Dendritic cell treated with granulocyte-macrophage colony-stimulating factor and Interleukin-4, amounts not matched to agents 40 ng/mL and 50 ng/mL, for 4 days (primary cell): Measurements from ENCODE around the gene GGT6.
A peak's percentile ranks its signal among the peaks of the same experiment; 100 is the strongest.
"Not testable (repeated sequence)": the region's sequence is repeated elsewhere in the genome, so short reads cannot be mapped to it uniquely, and the experiment has no call there.

ENCODE experiments used
- H3K27ac Mint-ChIP-seq: one replicate; pipeline ENCODE4 v1.8.0; 2022; ENCODE audit warnings: mild to moderate bottlenecking, mixed read lengths
- H3K27me3 Mint-ChIP-seq: one replicate; pipeline ENCODE4 v1.8.0; 2022; ENCODE audit warnings: mild to moderate bottlenecking, mixed read lengths
- H3K36me3 Mint-ChIP-seq: one replicate; pipeline ENCODE4 v1.8.0; 2022; ENCODE audit warnings: low read depth, mixed read lengths
- H3K4me1 Mint-ChIP-seq: one replicate; pipeline ENCODE4 v1.8.0; 2022; ENCODE audit warnings: low read depth, mixed read lengths
- H3K4me3 Mint-ChIP-seq: one replicate; pipeline ENCODE4 v1.8.0; 2022; ENCODE audit warnings: mild to moderate bottlenecking, moderate library complexity, mixed read lengths
- H3K9me3 Mint-ChIP-seq: one replicate; pipeline ENCODE4 v1.8.0; 2022; ENCODE audit warnings: mixed read lengths
- intact Hi-C: fragments of 100-400 bp; cut with micrococcal nuclease; formaldehyde crosslinking; loops from one replicate; pipeline ENCODE4 v1.15.0; 2022

GGT6 gene

DNA sequence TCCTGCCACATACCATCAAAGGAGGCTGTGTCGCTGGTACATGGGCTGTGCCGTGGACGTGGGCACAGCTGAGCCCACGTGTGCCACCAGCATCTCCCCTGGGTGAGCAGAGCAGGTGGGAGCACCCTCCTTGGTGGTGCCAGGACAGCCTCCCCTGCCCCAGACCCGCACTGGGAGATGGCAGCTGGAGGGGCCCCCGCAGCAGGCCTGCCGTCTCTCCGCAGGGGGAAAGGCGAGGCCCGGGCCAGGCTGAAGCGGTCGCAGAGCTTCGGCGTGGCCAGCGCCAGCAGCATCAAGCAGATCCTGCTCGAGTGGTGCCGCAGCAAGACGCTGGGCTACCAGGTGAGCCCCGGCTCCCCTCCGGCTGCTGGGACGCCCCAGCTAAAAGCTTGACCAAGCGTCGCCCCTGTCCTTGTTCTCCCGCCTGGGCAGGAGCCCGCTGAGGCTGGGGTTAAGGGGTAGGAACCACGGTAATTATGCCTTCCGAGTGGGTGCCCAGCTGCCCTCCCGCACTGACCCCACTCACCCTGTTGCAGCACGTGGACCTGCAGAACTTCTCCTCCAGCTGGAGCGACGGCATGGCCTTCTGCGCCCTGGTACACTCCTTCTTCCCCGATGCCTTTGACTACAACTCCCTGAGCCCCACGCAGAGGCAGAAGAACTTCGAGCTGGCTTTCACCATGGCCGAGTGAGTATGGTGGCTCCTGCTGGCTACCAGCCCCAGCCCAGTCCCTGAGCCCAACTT lies 36.4 kb upstream of the GGT6 start:
- no peak overlapping the region for H3K4me3 Mint-ChIP-seq

DNA sequence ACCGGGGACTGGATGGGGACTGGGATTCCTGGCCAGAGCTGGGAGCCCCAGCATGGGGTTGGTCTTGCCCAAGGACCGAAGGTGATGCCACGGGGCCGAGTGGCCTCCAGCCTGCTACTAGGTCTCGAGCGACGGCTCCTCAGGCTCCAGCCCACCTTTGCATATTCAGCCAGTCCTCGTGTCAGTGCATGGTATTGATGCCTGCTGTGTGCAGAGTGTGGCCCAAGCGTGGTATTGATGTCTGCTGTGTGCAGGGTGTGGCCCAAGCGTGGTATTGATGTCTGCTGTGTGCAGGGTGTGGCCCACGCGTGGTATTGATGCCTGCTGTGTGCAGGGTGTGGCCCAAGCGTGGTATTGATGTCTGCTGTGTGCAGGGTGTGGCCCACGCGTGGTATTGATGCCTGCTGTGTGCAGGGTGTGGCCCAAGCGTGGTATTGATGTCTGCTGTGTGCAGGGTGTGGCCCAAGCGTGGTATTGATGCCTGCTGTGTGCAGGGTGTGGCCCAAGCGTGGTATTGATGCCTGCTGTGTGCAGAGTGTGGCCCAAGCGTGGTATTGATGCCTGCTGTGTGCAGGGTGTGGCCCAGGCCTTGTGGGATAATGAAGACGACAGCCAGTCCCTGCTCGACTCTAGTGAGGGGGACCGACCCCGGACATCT lies 35.4 kb upstream of the GGT6 start:
- peaks cover 29% of the 10 kb centered on the region for H3K4me1 Mint-ChIP-seq

More for the DNA sequence above, 36.4 kb upstream of the GGT6 start:
- intact Hi-C loops, result no loop called here
- Mint-ChIP-seq H3K36me3 (no peaks in the 10 kb centered on the region), H3K27ac (no peak overlapping the region), H3K4me1 (peaks cover 20% of the 10 kb centered on the region), H3K9me3 (no peaks in the 10 kb centered on the region), H3K27me3 (peaks cover 60% of the 10 kb centered on the region)

DNA sequence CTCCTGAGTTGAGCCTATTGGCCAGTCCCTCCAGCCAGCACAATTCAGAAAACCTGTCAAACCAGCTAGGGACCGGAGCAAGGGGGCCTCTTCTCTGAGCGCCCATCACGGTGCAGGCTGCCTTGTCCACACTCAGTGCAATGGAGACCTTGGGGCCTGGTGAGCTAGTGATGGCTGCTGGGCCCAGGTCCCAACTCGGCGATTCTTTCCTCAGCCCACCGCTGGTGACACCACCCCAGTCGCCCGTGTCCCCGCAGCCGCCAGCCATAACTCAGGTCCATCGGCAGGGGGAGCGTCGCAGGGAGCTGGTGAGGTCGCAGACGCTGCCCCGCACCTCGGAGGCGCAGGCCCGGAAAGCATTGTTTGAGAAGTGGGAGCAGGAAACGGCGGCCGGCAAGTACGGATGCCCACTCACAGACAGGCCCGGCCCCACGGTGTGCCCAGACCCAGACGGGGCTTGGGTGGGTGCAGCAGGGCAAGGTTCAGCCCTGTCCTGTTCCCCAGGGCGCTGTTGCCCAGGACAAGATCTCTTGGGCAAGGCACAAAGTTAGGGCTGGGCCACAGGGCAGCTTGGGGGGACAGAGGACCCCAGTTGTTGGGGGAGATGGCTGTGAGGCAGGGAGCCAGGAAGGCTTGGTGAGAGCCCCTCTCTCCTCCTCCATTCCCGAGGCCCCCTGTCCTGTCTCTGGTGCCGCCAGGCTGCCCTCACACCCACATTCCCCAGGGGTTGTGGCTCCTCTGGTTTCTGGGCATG lies 34.7 kb upstream of the GGT6 start:
- peaks cover 71% of the 10 kb centered on the region for H3K27me3 Mint-ChIP-seq
- peaks cover 35% of the 10 kb centered on the region for H3K4me1 Mint-ChIP-seq
- no peak overlapping the region for H3K4me3 Mint-ChIP-seq
- intact Hi-C loops, result no loop called here
- H3K36me3 Mint-ChIP-seq, result no peaks in the 10 kb centered on the region
- no peaks in the 10 kb centered on the region for H3K9me3 Mint-ChIP-seq
- peak overlapping the region; percentile 3 for H3K27ac Mint-ChIP-seq

More for the DNA sequence above, 35.4 kb upstream of the GGT6 start:
- peaks cover 69% of the 10 kb centered on the region for H3K27me3 Mint-ChIP-seq
- H3K4me3 Mint-ChIP-seq, H3K9me3 Mint-ChIP-seq, H3K36me3 Mint-ChIP-seq, H3K27ac Mint-ChIP-seq, intact Hi-C loops: not testable (repeated sequence)

DNA sequence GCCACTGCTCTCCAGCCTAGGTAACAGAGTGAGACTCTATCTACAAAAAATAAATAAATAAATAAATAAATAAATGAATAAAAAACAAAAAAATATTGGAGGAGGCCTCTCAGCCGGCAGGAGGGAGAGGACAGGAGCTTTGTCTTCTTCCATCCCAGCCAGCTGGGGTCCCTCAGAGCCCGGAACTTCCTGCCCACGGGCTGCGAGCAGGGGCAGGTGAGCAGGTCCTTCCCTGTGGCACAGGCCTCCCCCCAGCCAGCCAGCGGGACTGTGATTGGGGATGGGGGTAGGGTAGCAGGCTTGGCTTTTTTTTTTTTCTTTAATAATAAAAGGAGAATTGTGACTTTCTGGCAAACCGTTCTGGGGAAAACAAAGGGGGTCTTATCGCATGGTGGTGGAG lies 34.0 kb upstream of the GGT6 start:
- Mint-ChIP-seq H3K36me3 (no peaks in the 10 kb centered on the region), H3K27ac (no peak overlapping the region), H3K27me3 (peaks cover 67% of the 10 kb centered on the region), H3K4me3 (no peak overlapping the region), H3K4me1 (peaks cover 35% of the 10 kb centered on the region), H3K9me3 (no peaks in the 10 kb centered on the region)
- intact Hi-C loops, result no loop called here

DNA sequence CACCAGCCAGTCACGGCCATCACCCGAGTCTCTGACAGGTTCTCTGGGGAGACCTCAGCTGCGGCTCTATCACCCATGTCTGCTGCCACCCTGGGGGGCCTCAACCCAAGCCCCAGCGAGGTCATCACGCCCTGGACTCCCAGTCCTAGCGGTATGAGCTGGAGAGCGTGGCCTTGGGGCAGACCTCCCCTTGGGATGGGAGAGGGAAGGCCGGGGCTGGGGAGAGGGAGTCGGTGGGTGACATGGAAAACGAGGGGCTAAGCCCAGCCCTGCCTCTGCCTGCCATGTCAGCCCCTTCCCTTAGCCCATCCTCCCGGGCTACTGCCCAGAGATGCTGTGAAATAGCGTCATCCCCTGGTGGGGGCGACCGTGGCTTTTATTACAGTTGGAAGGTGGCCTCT lies 32.6 kb upstream of the GGT6 start:
- no peak overlapping the region for H3K4me3 Mint-ChIP-seq
- H3K27me3 Mint-ChIP-seq, result peaks cover 73% of the 10 kb centered on the region
- H3K4me1 Mint-ChIP-seq, result peaks cover 35% of the 10 kb centered on the region
- no peak overlapping the region for H3K27ac Mint-ChIP-seq
- H3K9me3 Mint-ChIP-seq, result no peaks in the 10 kb centered on the region
- intact Hi-C loops, result no loop called here
- H3K36me3 Mint-ChIP-seq, result no peaks in the 10 kb centered on the region

DNA sequence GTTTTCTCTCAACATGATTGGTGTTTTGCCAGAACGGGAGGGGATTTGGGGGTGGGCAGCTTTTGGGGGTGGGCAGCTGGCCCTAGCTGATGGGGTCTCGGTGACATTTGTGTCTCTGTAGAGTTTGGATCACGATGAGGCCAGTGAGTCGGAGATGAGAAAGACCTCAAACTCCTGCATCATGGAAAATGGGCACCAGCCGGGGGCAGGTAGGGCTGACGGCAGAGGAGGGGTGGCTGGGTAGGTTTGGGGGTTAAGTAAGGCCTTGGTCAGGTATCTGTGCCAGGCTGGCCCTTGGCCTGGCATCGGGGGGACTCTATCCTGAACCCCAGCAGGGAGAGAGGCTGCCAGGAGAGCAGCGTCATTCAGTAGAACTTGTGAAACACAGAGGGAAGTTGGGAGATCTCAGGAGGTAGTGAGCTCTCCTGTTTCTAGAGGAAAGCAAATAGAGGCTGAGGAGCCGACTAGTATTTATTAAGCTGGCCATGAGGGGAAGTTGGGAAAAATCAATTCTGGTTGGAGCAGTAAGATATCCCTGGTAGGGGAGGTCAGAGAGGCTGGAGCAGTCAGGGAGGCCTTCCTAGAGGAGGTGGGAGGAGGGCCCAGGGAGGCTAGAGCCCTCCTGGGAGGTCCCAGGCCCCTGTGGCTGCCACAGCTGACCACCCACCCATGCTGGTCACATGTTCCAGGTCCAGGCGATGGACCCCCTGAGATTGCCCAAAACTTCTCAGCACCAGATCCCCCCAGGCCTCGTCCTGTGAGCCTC lies 32.0 kb upstream of the GGT6 start:
- Mint-ChIP-seq H3K27ac (no peak overlapping the region), H3K4me1 (peaks cover 35% of the 10 kb centered on the region), H3K4me3 (no peak overlapping the region), H3K9me3 (no peaks in the 10 kb centered on the region), H3K36me3 (no peaks in the 10 kb centered on the region), H3K27me3 (peaks cover 73% of the 10 kb centered on the region)
- intact Hi-C loops, result no loop called here

DNA sequence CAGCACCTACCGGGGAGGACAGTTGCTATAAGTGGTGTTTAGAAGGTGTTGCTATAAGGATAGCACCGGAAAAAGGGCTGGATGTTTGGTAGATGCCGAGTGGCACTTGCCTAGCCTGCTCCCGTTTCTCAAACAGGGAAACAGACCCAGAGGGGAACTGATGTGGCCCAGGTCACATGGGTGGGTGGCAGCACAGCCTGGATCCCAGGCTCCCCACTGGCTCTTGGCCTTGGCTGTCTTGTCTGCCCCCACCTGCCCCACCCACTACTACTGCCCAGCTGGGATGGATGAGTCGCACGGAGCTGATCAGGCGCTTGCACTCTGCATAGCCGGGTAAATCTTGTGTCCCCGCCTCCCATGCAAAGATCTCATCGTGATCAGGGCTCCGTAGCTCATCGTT lies 31.2 kb upstream of the GGT6 start:
- Mint-ChIP-seq H3K4me1 (peaks cover 35% of the 10 kb centered on the region), H3K36me3 (no peaks in the 10 kb centered on the region), H3K9me3 (no peaks in the 10 kb centered on the region), H3K27me3 (peaks cover 76% of the 10 kb centered on the region), H3K27ac (no peak overlapping the region), H3K4me3 (no peak overlapping the region)
- intact Hi-C loops, result no loop called here

DNA sequence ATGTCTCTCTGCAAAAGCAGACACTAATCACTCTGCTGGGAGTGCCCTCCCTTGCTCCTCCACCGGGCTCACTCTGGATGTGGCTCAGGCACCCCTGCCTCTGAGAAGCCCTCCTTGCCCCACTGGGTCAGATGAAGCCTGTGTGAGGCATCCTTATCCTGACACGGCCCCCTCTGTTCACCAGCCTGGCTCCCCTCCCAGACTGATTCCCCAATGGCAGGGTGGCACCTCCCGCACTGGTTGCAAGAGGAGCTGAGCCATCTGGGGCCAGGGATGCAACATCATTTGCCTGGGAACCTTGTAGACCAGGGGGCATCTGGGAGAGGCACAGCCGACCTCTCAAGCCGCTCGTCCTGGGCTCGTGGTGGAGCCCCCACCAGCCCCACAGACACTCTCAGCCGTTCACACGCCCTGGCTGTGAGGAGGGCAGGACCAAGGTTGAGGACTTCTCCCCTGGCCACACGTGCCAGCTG lies 30.6 kb upstream of the GGT6 start:
- peaks cover 78% of the 10 kb centered on the region for H3K27me3 Mint-ChIP-seq
- H3K4me3 Mint-ChIP-seq, result no peak overlapping the region
- H3K4me1 Mint-ChIP-seq, result peaks cover 35% of the 10 kb centered on the region
- H3K27ac Mint-ChIP-seq, result peak overlapping the region; percentile 15
- intact Hi-C loops, result no loop called here
- H3K9me3 Mint-ChIP-seq, result no peaks in the 10 kb centered on the region
- H3K36me3 Mint-ChIP-seq, result no peaks in the 10 kb centered on the region

DNA sequence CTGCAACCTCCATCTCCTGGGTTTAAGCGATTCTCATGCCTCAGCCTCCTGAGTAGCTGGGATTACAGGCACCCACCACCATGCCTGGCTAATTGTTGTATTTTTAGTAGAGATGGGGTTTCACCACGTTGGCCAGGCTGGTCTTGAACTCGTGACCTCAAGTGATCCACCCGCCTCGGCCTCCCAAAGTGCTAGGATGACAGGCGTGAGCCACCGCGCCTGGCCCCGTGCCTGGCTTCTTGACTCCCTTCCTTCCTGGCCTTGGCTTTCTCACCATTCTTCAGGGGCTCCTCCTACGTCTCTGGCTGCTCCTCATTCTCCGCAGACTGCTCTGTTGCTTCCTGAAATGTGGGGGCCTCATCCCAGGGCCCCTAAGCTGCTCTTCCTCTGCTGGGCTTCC lies 29.7 kb upstream of the GGT6 start:
- intact Hi-C loops, H3K9me3 Mint-ChIP-seq, H3K36me3 Mint-ChIP-seq, H3K4me3 Mint-ChIP-seq: not testable (repeated sequence)
- peaks cover 28% of the 10 kb centered on the region for H3K4me1 Mint-ChIP-seq
- H3K27me3 Mint-ChIP-seq, result peaks cover 82% of the 10 kb centered on the region
- H3K27ac Mint-ChIP-seq, result peak overlapping the region; percentile 15

DNA sequence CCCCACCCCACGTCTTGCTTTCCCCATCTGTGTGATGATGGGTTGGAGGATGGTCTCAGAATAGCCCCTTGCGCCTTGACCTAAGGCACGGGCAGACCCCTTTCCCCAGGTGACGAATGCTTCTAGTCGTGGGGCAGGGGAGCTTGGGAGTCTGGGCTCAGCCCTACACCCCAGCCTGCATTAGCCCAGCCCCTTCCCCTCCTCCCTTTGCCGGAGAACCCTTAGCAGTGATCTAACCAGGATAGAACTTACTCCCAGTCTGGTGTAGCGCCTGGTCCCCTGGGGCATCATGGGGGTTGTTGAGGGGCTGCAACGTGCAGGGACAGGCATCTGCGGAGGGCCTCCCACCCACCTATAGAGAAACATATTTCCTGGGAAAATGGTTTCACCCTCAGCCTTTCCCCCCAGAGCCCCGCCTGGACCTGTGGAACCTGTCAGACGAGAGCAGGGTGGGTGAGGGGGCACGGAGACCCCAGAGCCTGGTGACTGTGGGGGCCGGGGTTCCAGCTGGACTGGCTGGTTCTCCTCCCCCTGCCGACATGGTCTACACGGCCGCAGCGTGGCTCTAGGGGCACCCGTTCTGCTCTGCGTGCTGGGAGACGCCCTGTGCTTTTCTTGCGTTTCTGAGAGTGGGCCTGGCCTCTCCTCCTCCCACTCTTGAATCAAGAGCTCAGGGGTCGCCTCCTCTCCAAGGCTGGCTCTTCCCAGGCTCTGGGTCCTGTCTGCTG lies 28.7 kb upstream of the GGT6 start:
- intact Hi-C loops, result no loop called here
- Mint-ChIP-seq H3K4me1 (peaks cover 25% of the 10 kb centered on the region), H3K27me3 (peaks cover 79% of the 10 kb centered on the region), H3K9me3 (no peaks in the 10 kb centered on the region), H3K27ac (no peak overlapping the region), H3K4me3 (no peak overlapping the region), H3K36me3 (no peaks in the 10 kb centered on the region)

DNA sequence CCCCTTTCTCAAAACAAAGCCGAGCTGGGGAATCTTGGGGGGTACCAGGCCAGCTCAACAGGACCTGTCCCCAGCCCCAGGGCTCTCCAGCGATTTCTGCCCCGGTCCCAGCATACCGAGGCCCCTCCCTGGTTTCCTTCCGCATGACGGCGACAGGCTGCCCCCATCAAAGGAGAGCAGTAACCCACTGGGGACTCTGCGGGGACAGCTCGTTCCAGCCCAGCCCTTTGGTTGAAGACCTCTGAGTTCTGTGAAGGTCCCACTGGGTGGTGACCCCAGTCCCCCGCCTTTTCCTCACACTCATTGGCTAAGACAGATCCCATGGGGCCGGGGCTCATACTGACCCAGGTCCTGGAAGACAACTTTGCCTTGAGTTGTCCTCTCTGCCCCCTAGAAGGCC lies 28.0 kb upstream of the GGT6 start:
- H3K27me3 Mint-ChIP-seq, result peaks cover 81% of the 10 kb centered on the region
- H3K9me3 Mint-ChIP-seq, result no peaks in the 10 kb centered on the region
- H3K4me1 Mint-ChIP-seq, result peaks cover 25% of the 10 kb centered on the region
- H3K36me3 Mint-ChIP-seq, result no peaks in the 10 kb centered on the region
- H3K4me3 Mint-ChIP-seq, result no peak overlapping the region
- intact Hi-C loops, result no loop called here
- H3K27ac Mint-ChIP-seq, result no peak overlapping the region

DNA sequence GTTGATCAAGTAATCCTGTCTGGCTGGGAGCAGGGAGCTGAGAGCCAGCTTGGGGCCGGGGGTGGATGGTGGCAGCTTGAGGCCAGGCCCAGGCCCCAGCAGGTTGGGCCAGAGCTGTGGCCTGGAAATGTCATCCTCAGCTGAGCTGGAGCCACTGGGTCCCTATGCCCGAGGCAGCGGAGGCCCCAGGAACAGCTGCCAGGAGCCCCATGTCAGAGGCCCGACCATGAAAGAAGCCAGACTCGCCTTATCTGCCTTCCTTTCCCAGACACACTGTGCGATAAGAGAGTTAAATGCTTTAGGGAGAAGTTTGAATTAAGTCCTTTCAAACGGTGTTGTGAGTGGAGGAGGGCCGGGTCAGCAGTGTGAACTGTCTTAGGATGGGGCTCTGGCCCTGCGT lies 27.4 kb upstream of the GGT6 start:
- H3K27me3 Mint-ChIP-seq, result peaks cover 85% of the 10 kb centered on the region
- no peak overlapping the region for H3K4me3 Mint-ChIP-seq
- no peaks in the 10 kb centered on the region for H3K9me3 Mint-ChIP-seq

DNA sequence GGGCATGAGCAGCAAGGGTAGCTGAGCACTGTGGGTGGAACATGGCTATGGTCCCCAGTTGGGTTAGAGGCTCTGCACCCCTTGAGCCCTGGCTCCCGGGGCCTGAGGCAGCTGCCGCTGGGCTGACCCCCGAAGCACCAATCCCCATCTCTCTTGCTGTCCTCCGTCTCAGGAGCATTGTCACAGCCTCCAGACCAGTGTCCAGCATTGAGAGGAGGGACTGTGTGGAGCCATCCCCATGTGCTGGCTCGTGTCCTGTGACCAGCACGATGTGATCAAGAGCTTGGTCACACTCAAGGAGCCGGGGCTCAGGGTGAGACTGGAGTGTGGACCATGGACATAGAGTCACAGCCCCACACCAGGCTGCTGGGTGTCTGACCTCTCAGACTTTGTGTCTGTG lies 26.8 kb upstream of the GGT6 start:
- Mint-ChIP-seq H3K36me3 (no peaks in the 10 kb centered on the region), H3K4me1 (peaks cover 19% of the 10 kb centered on the region), H3K27me3 (peaks cover 86% of the 10 kb centered on the region), H3K4me3 (no peak overlapping the region), H3K27ac (peak overlapping the region; percentile 23), H3K9me3 (no peaks in the 10 kb centered on the region)
- intact Hi-C loops, result no loop called here

More for the DNA sequence above, 27.4 kb upstream of the GGT6 start:
- intact Hi-C loops, result no loop called here
- Mint-ChIP-seq H3K4me1 (peaks cover 25% of the 10 kb centered on the region), H3K27ac (peak overlapping the region; percentile 23), H3K36me3 (no peaks in the 10 kb centered on the region)
